Type B pancreatic cell (in vitro differentiated cells): ENCODE data around the gene LRP11. TPM values are rescaled to one million over a fixed set of nuclear protein-coding genes. Genes with fewer than 3 reads are reported as not detected.
A peak's percentile ranks its signal among the peaks of the same experiment; 100 is the strongest.
"Not testable (repeated sequence)": the region's sequence is repeated elsewhere in the genome, so short reads cannot be mapped to it uniquely, and the experiment has no call there.

Experiments used
- DNase-seq: peaks from one replicate; pipeline ENCODE4 v3.0.0; 2021; ENCODE audit warnings: mixed read lengths; ENCODE audit not compliant: unreplicated experiment; ENCODE audit errors: extremely low spot score
- H3K27ac Mint-ChIP-seq: 2 replicates; pipeline ENCODE4 v1.8.0; 2021; ENCODE audit warnings: mild to moderate bottlenecking, mixed read lengths
- H3K27me3 Mint-ChIP-seq: 2 replicates; pipeline ENCODE4 v1.8.0; 2021; ENCODE audit warnings: mixed read lengths
- H3K36me3 Mint-ChIP-seq: 2 replicates; pipeline ENCODE4 v1.8.0; 2021; ENCODE audit warnings: mixed read lengths
- H3K4me1 Mint-ChIP-seq: one replicate; pipeline ENCODE4 v1.8.0; 2021; ENCODE audit warnings: mixed read lengths; ENCODE audit not compliant: unreplicated experiment
- H3K4me3 Mint-ChIP-seq: 2 replicates; pipeline ENCODE4 v1.8.0; 2021; ENCODE audit warnings: mild to moderate bottlenecking, mixed read lengths
- H3K9me3 Mint-ChIP-seq: 2 replicates; pipeline ENCODE4 v1.8.0; 2021; ENCODE audit warnings: mixed read lengths
- total RNA-seq: library from RNA; stranded (reverse); gene quantifications from 2 replicates; pipeline ENCODE4 v1.2.1, GENCODE V29; 2021; ENCODE audit warnings: low replicate concordance
- TF ChIP-seq, protein P1 (sequence below): fragments of 200-600 bp; sonication (generic); conservative IDR thresholded peaks from 2 replicates; pipeline ENCODE4 v1.5.0; 2021; ENCODE audit warnings: antibody characterized with exemption, mild to moderate bottlenecking

The LRP11 gene
- total RNA-seq, 1 donor from 2014 or later, result 56.6 TPM

DNA sequence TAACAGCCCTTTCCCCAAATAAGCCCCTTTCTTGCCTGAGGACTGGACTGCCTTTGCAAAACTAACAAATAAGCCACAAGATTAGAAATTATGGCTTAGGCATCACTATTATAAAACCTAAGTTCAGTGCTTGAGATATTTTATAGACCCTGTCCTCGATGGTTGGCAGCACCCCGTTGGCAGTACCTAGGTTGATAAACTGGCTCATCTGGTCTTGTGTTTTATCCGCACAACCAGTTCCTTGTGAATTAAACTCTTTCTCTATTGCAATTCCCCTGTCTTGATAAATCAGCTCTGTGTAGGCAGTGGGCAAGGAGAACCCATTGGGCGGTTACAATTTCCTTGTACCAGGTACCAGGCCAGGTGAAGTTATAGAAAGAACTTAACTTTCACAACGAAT is 6.6 kb downstream of the LRP11 start:
- no peaks in the 10 kb centered on the region for H3K27me3 Mint-ChIP-seq
- no peaks in the 10 kb centered on the region for H3K9me3 Mint-ChIP-seq
- TF ChIP-seq, protein P1, sequence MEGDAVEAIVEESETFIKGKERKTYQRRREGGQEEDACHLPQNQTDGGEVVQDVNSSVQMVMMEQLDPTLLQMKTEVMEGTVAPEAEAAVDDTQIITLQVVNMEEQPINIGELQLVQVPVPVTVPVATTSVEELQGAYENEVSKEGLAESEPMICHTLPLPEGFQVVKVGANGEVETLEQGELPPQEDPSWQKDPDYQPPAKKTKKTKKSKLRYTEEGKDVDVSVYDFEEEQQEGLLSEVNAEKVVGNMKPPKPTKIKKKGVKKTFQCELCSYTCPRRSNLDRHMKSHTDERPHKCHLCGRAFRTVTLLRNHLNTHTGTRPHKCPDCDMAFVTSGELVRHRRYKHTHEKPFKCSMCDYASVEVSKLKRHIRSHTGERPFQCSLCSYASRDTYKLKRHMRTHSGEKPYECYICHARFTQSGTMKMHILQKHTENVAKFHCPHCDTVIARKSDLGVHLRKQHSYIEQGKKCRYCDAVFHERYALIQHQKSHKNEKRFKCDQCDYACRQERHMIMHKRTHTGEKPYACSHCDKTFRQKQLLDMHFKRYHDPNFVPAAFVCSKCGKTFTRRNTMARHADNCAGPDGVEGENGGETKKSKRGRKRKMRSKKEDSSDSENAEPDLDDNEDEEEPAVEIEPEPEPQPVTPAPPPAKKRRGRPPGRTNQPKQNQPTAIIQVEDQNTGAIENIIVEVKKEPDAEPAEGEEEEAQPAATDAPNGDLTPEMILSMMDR, result no peak
- H3K36me3 Mint-ChIP-seq, result peaks cover 10% of the 10 kb centered on the region
- H3K4me1 Mint-ChIP-seq, result peaks cover 48% of the 10 kb centered on the region
- no peak for DNase-seq
- no peak overlapping the region for H3K4me3 Mint-ChIP-seq
- H3K27ac Mint-ChIP-seq, result peak overlapping the region; percentile 40

DNA sequence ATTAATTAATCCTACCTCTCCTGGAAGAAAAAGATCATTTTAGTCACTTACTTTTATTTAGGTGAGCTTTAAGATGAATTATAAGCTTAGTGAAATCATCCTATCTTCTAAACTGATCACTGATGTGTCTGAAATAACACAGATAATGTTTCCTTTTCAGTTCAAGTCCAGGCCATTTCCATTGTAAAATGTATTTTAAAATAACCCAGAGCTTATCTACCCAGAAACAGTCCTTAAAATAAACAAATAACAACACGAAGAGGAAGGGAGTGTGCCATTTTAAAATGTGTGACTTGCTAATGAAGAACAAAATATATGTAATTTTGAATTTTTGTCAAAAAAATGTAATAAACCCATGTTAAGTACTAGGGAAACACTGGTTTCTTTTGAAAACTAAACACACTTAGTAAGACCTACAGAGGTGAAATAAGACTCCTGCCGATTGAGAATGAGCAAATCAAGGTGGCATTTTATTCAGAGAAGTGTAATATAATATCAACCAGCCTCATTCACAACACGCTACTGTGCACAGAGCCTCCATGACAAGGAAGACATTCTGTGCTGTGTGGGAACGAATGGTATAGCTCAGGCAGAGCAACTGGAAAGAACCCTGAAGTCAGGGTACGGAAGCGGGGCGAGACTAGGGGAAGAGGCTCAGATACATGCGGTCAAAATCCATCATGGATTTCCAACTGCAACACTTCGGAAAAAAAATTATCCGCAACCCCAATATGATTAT is 7.7 kb downstream of the LRP11 start:
- H3K4me1 Mint-ChIP-seq, result peaks cover 38% of the 10 kb centered on the region
- TF ChIP-seq, protein P1, result no peak
- H3K27me3 Mint-ChIP-seq, result no peaks in the 10 kb centered on the region
- H3K27ac Mint-ChIP-seq, result peak overlapping the region; percentile 99
- no peaks in the 10 kb centered on the region for H3K9me3 Mint-ChIP-seq
- no peak overlapping the region for H3K4me3 Mint-ChIP-seq
- DNase-seq, result no peak
- peaks cover 12% of the 10 kb centered on the region for H3K36me3 Mint-ChIP-seq

DNA sequence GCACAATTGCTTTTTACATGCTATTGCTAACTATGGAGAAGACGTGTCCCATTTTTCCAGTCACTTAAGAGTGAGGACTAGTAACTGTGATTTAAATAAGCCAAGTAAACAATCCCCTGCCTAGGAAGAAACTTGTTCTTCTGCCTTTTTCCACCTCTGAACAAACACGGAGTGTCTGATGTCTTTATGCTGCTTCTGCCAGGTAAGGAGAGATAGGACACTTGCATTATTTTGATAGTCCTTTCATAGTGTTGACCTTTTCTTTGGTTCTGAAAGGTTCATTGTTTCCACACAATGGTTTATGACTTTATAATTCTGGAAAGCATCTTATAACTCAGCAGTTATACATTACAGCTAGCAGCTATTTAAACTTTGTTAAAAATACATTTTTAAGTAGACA is 8.4 kb downstream of the LRP11 start:
- TF ChIP-seq, protein P1, result no peak
- Mint-ChIP-seq H3K27me3 (no peaks in the 10 kb centered on the region), H3K9me3 (no peaks in the 10 kb centered on the region), H3K4me3 (peak overlapping the region; percentile 65), H3K4me1 (peaks cover 31% of the 10 kb centered on the region), H3K36me3 (peaks cover 12% of the 10 kb centered on the region), H3K27ac (peak overlapping the region; percentile 99)
- DNase-seq, result no peak

DNA sequence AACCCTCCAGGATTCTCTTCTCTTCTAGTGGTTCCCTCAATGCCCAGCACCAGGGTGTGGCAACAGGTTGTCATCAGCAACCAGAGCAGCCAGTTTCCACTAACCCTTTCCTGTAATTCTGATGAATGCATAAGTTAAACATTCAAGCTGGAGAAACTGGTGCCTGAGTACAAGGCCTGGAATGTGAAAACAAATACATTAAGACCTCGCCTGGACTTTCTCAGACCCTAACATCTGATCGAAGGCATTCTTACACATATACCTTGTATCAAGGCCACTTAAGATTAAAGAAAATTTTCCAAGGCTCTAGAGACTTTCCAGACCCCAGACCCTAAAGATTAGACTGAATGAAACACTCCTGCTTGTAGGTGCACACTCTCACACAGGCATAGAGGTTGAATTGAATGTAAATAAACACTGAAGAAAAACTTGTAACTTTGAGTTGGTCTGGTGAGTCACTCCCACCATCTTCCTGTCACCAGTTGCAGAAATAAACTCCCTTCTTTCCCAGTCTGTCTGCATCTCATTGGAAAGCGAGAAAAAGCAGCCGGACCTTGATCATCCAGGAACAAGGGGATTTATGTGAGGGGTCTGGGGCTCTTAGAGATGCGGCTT is 9.0 kb downstream of the LRP11 start:
- TF ChIP-seq, protein P1, result no peak
- no peaks in the 10 kb centered on the region for H3K9me3 Mint-ChIP-seq
- DNase-seq, result no peak
- peak overlapping the region; percentile 99 for H3K27ac Mint-ChIP-seq
- H3K27me3 Mint-ChIP-seq, result no peaks in the 10 kb centered on the region
- H3K4me1 Mint-ChIP-seq, result peaks cover 26% of the 10 kb centered on the region
- H3K36me3 Mint-ChIP-seq, result peaks cover 14% of the 10 kb centered on the region
- peak overlapping the region; percentile 63 for H3K4me3 Mint-ChIP-seq

DNA sequence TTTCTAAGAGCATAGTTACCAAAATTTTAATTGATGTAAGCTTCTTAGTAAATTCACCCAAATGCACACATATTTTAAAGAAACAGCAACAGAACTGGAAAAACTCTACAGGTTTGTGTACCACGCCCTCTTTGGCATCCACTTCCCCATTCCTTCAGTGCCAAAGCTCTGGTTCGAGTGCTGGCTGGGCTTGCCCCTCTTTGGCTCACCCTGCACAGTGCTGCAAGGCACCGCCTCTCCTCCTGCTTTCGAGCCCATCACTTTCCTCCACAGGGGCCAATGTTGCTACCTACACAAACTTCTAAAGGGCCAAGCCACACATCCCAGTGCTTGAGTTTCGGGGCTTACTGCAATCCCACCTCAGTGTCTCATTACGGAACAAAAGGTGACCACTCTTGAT is 9.6 kb downstream of the LRP11 start:
- DNase-seq, result no peak
- no peaks in the 10 kb centered on the region for H3K9me3 Mint-ChIP-seq
- TF ChIP-seq, protein P1, result no peak
- H3K4me1 Mint-ChIP-seq, result peaks cover 26% of the 10 kb centered on the region
- no peaks in the 10 kb centered on the region for H3K27me3 Mint-ChIP-seq
- peaks cover 14% of the 10 kb centered on the region for H3K36me3 Mint-ChIP-seq
- H3K4me3 Mint-ChIP-seq, result peak overlapping the region; percentile 63
- H3K27ac Mint-ChIP-seq, result peak overlapping the region; percentile 99

DNA sequence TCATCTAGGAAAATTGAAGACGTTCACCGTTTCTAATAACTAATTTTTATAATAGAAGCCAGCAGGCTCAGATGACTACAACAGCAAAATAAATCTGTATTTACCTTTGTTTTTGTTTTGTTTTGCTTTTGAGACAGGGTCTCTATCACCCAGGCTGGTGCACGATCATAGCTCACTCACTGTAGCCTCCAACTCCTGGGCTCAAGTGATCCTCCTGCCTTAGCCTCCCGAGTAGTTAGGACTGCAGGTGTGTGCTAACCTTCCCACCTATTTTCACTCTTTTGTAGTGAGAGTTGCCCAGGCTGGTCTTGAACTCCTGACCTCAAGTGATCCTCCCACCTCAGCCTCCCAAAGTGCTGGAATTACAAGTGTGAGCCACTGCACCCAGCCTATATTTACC is 10.1 kb downstream of the LRP11 start:
- Mint-ChIP-seq H3K4me1 (peaks cover 26% of the 10 kb centered on the region), H3K36me3 (peaks cover 14% of the 10 kb centered on the region), H3K27ac (peak overlapping the region; percentile 99)
- not testable (repeated sequence) for H3K9me3 Mint-ChIP-seq, H3K27me3 Mint-ChIP-seq, H3K4me3 Mint-ChIP-seq, DNase-seq
